Measurements from ENCODE around the gene PCNX2.

The PCNX2 gene

GRCh38 chr1:232952514-232953499 lies 342.7 kb downstream of the PCNX2 start:
- DNase-seq, result peak; percentile 18

DNA sequence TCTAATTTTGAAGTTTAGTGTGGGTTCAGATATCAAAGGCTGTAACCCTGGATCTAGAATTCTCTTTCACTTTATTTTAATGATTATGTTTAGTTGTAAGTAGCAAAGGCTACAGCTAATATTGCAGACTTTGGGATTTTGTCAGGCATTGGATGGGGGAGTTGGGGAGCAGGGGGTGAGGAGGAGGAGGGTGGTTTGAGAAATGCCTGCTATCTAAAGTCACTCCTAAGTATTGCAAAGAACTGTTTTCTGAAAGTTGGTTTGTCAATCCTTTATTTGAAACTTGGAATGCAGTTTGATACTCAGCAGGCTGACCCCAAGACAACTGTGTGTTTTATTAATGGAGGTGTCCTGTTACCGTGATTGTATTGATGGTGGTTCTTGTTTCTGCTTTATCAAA lies 343.9 kb downstream of the PCNX2 start:
- DNase-seq, result no peak

GRCh38 chr1:232951180-232951579 lies 344.3 kb downstream of the PCNX2 start:
- peak; percentile 1 for DNase-seq

- DNase-seq, result peak; percentile 91
These were observed 345.0 kb downstream of the PCNX2 start, which contains the start of gene NTPCR for GRCh38 chr1:232950197-232951176. NTPCR (plus strand) TSS chr1:232950611; CDS start chr1:232950711, 100 bp downstream.

DNA sequence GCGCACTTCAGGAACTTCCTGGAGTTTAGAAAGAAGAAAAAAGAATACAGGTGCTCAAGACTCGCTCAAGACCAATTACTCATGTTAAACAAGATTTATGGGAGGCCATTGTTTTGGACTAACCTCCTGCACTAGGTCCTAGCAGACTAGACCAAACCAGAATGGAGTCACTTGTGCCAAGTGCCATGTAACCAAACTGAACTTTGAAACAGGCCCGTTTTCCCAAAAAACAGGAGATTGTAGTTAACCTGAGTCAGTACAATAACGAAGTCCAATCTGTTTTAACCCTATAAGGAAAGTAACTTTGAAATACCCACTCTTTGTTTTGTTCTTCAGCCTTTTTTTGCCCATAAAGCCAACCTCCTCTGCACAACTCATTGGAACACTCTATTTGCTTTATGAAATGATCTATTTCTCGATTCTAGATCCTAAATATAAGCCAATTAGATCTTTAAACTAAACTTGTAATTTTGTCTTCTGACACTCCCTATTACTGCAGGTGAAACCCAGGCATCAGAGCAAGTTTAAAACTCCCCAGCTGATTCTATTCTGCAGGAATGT lies 345.8 kb downstream of the PCNX2 start:
- no peak for DNase-seq

DNA sequence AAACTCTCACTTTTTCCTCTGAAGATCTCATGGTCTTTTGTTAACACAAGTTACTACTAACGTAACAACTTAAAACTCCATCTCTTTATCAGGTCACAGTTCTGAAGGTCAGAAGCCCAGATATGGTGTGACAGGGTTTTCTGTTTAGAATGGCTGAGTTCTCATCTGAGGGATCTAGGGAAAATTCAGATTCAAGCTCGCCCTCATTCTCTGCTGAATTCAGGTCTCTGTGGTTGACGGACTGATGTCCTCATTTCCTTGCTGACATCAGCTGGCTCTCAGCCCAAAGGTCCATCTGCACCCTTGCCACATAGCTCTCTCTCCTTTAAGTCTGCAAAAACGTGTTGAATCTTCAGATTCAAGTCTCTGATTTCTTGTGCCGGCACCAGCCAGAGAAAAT lies 351.2 kb downstream of the PCNX2 start:
- DNase-seq, result no peak

DNA sequence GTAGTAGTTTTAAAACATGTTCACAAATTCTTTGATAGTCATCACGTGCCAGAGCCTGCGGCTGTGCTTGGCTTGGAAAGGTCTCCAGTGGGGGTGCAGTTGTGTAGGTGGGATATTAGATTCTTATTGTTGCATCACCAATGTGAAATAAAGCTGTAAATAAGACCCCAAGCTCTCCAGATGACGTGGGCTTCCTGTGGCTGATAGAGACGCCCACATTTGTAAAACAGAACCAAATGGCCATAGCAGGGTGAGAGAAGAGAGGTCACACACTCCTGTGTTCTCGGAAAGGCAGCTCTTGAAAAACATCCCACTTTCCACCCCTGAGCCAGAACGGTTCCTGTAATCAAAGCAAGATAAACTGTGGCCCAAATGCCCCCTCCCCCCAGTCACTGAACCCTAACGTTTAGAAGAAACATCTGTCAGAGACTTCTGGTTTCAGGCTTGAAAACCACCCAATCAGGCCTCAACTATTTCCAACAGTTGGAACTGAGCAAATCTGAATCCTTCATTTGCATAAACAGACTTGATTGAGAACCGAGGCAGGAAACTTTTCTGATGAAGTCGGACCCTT lies 351.8 kb downstream of the PCNX2 start:
- DNase-seq, result no peak

DNA sequence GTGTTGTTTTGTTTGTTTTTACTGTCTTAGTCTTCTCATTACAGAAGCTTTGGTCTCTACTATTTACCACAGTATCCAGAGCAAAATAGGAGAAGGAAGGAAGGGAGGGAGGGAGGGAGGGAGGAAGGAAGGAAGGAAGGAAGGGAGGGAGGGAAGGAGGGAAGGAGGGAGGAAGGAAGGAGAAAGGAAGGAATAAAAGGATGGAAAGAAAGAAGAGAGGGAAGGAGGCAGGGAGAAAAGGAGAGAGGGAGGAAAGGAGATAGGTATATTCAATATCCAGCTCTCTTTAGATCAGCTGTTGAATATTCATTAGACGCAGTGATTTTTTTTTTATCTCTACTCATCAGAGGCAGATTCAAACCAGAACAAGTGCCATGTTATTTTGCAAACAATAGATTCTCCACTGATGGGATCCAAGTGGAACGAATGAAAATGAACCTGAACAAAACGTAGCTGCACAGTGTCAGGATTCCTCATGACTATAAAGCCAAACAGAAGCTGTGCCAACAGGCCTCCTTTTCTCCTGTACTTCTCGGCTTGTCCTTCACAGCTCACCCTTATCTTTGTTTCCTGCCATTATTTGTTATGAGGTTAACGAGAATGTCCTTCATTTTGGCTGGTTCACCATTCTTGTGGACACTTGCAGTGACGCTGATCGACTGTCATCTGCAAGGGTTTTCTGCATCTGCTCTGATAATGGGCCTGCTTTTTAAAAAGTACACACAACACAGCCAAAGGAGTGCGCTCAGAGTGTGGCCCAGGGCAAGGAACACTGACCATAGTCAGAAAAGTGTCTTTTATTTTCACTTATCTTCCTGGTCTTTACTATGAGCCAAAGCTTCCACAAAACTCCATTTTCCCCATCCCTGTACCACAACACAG lies 352.9 kb downstream of the PCNX2 start:
- DNase-seq, result no peak

DNA sequence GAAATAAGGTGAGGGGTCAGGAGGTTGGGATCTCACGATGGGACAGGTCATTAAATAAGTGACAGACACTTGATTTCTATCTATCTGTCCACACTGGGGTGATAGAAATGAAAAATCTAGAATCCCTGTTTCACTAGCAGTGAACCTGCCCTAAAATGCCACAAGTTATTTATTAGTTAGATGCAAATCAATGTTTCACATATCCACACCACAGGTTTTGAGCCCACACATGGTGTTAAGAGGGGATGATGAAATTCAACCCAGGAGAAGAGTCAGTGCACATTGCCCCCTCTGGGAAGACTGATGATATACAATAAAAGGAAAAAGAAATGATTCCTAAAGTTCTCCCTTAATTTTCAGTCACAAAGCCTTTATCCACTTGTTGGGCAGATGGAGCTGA lies 355.3 kb downstream of the PCNX2 start:
- no peak for DNase-seq

DNA sequence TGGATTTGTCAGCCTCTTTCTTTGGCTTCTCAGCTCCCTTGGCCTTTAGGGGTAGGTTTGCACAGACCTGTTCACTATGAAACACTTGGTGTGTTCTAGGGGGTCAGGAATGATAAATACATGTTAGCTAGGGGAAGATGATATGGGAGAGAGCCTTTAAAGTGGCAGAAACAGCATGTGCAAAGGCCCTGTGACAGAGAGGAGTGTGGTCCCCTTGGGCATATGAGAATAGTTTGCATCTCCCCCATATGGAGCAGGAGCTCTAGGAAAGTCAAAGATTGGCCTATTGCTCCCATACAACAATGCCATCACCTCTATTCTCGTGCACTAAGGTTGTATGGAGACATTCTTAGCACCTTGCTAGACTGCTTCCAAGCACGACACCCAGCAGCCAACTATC lies 355.8 kb downstream of the PCNX2 start:
- DNase-seq, result no peak

DNA sequence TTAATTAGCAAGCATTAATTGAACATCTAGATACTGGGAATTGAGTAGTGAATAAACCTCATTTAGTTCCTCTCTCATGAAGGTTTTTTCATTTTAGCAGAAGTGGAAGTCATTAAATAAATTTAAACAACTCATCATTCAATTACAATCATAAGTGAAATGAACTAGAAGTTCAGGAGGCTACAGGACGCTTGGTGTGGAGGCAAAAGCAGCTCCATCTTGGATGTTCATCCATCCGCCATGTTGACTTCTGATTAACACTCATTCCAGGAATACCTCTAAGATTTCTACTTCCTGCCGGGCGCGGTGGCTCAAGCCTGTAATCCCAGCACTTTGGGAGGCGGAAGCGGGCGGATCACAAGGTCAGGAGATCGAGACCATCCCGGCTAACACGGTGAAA lies 356.6 kb downstream of the PCNX2 start:
- no peak for DNase-seq

GRCh38 chr1:232937741-232938375 lies 357.7 kb downstream of the PCNX2 start:
- DNase-seq, result no peak

GRCh38 chr1:232936941-232937340 lies 358.6 kb downstream of the PCNX2 start:
- no peak for DNase-seq
